H9 (cell line): ENCODE results near the gene RFPL2. TPM values are rescaled to one million over a fixed set of nuclear protein-coding genes. Genes with fewer than 3 reads are reported as not detected.

Experiments
- DNase-seq: peaks from one replicate; pipeline ENCODE4 v3.0.0-alpha.2; 2017
- H2AFZ ChIP-seq: one replicate; pipeline ENCODE4 v1.6.1; 2013; ENCODE audit warnings: mild to moderate bottlenecking, low read length, control low read depth, moderate library complexity
- H2AK5ac ChIP-seq: 2 replicates; pipeline ENCODE4 v1.6.1; 2013; ENCODE audit warnings: low read length, control low read depth, mixed read lengths; ENCODE audit not compliant: insufficient read length
- H2BK120ac ChIP-seq: one replicate; pipeline ENCODE4 v1.6.1; 2013; ENCODE audit warnings: low read depth, mild to moderate bottlenecking, low read length, control low read depth, inconsistent platforms; ENCODE audit not compliant: poor library complexity, severe bottlenecking
- H2BK12ac ChIP-seq: 2 replicates; pipeline ENCODE4 v1.6.1; 2013; ENCODE audit warnings: low read length, control low read depth, mixed read lengths, low read depth; ENCODE audit not compliant: insufficient read length
- H2BK15ac ChIP-seq: 2 replicates; pipeline ENCODE4 v1.6.1; 2013; ENCODE audit warnings: low read depth, low read length, control low read depth
- H2BK20ac ChIP-seq: one replicate; pipeline ENCODE4 v1.6.1; 2013; ENCODE audit warnings: low read depth, mild to moderate bottlenecking, low read length, control low read depth, inconsistent platforms; ENCODE audit not compliant: poor library complexity, severe bottlenecking
- H2BK5ac ChIP-seq: 2 replicates; pipeline ENCODE4 v1.6.1; 2013; ENCODE audit warnings: low read length, control low read depth, mixed read lengths; ENCODE audit not compliant: insufficient read length
- H3K14ac ChIP-seq: 2 replicates; pipeline ENCODE4 v1.6.1; 2013; ENCODE audit warnings: low read length, control low read depth; ENCODE audit not compliant: insufficient read depth
- H3K18ac ChIP-seq: 2 replicates; pipeline ENCODE4 v1.6.1; 2013; ENCODE audit warnings: low read depth, mild to moderate bottlenecking, mixed read lengths, low read length, control low read depth; ENCODE audit not compliant: insufficient read length
- H3K23ac ChIP-seq: 2 replicates; pipeline ENCODE4 v1.6.1; 2013; ENCODE audit warnings: low read length, control low read depth, mixed read lengths, low read depth; ENCODE audit not compliant: insufficient read length
- H3K23me2 ChIP-seq: 2 replicates; pipeline ENCODE4 v1.6.1; 2013; ENCODE audit warnings: low read depth, mild to moderate bottlenecking, mixed read lengths, low read length, control low read depth; ENCODE audit not compliant: insufficient read length, poor library complexity, severe bottlenecking
- H3K27ac ChIP-seq: 2 replicates; pipeline ENCODE4 v1.5.1; 2013; ENCODE audit warnings: low read length, control low read depth, mixed read lengths, low read depth; ENCODE audit not compliant: insufficient read length
- H3K27me3 ChIP-seq: 2 replicates; pipeline ENCODE4 v1.6.1; 2013; ENCODE audit warnings: low read length, control low read depth, inconsistent platforms; ENCODE audit not compliant: insufficient read depth
- H3K4ac ChIP-seq: 2 replicates; pipeline ENCODE4 v1.6.1; 2013; ENCODE audit warnings: low read depth, mild to moderate bottlenecking, control low read depth, inconsistent platforms, low read length, moderate library complexity
- H3K4me1 ChIP-seq: 2 replicates; pipeline ENCODE4 v1.6.1; 2013; ENCODE audit warnings: low read length, control low read depth, inconsistent platforms; ENCODE audit not compliant: insufficient read depth
- H3K4me2 ChIP-seq: 2 replicates; pipeline ENCODE4 v1.6.1; 2013; ENCODE audit warnings: low read length, control low read depth, mixed read lengths; ENCODE audit not compliant: insufficient read length, insufficient read depth
- H3K56ac ChIP-seq: 2 replicates; pipeline ENCODE4 v1.6.1; 2013; ENCODE audit warnings: low read depth, mild to moderate bottlenecking, mixed read lengths, low read length, control low read depth; ENCODE audit not compliant: insufficient read length
- H3K79me1 ChIP-seq: 2 replicates; pipeline ENCODE4 v1.6.1; 2013; ENCODE audit warnings: low read depth, mild to moderate bottlenecking, moderate library complexity, low read length, control low read depth, inconsistent platforms; ENCODE audit not compliant: insufficient read depth, poor library complexity, severe bottlenecking
- H3K79me2 ChIP-seq: 2 replicates; pipeline ENCODE4 v1.6.1; 2013; ENCODE audit warnings: low read length, control low read depth, inconsistent platforms; ENCODE audit not compliant: insufficient read depth
- H3K9ac ChIP-seq: 2 replicates; pipeline ENCODE4 v1.6.1; 2013; ENCODE audit warnings: low read length, control low read depth, mixed read lengths; ENCODE audit not compliant: insufficient read length; ENCODE audit errors: extremely low read depth
- H3K9me3 ChIP-seq: one replicate; pipeline ENCODE4 v1.6.1; 2013; ENCODE audit warnings: low read depth, low read length, inconsistent platforms; ENCODE audit not compliant: control insufficient read depth
- H3T11ph ChIP-seq: one replicate; pipeline ENCODE4 v1.6.1; 2013; ENCODE audit warnings: mild to moderate bottlenecking, low read length, control low read depth, inconsistent platforms
- H4K20me1 ChIP-seq: one replicate; pipeline ENCODE4 v1.6.1; 2013; ENCODE audit not compliant: control insufficient read depth, insufficient read length, insufficient read depth
- H4K5ac ChIP-seq: 2 replicates; pipeline ENCODE4 v1.6.1; 2013; ENCODE audit warnings: low read depth, mild to moderate bottlenecking, mixed read lengths, low read length, control low read depth; ENCODE audit not compliant: insufficient read length
- H4K8ac ChIP-seq: replicated peaks from 2 replicates; pipeline ENCODE4 v1.6.1; 2013; ENCODE audit warnings: low read length, control low read depth, mixed read lengths, low read depth; ENCODE audit not compliant: insufficient read length
- H4K91ac ChIP-seq: 2 replicates; pipeline ENCODE4 v1.6.1; 2013; ENCODE audit warnings: low read depth, mild to moderate bottlenecking, moderate library complexity, mixed read lengths, low read length, control low read depth; ENCODE audit not compliant: insufficient read length
- H3K27ac Mint-ChIP-seq, 3 experiments: 2 replicates in 2 of 3; 3 replicates in 1 of 3; pipeline ENCODE4 v1.8.0; 2020 to 2021; ENCODE audit warnings: mixed read lengths in 3 of 3, mild to moderate bottlenecking in 1 of 3, moderate library complexity in 1 of 3
- H3K27me3 Mint-ChIP-seq: 2 replicates; pipeline ENCODE4 v1.8.0; 2021; ENCODE audit warnings: low read depth, mild to moderate bottlenecking, moderate library complexity, mixed read lengths
- H3K36me3 Mint-ChIP-seq, 3 experiments: 2 replicates in 2 of 3; 3 replicates in 1 of 3; pipeline ENCODE4 v1.8.0; 2020 to 2021; ENCODE audit warnings: low read depth in 3 of 3, mixed read lengths in 3 of 3; ENCODE audit not compliant: insufficient read depth in 1 of 3
- H3K4me1 Mint-ChIP-seq, 2 experiments: 2 replicates each; pipeline ENCODE4 v1.8.0; 2020; ENCODE audit warnings: mixed read lengths in 2 of 2
- H3K4me3 Mint-ChIP-seq, 2 experiments: 2 replicates in 1 of 2; 3 replicates in 1 of 2; pipeline ENCODE4 v1.8.0; 2020 to 2021; ENCODE audit warnings: mild to moderate bottlenecking in 2 of 2, mixed read lengths in 2 of 2, moderate library complexity in 1 of 2
- H3K9me3 Mint-ChIP-seq, 2 experiments: 2 replicates in 1 of 2; 3 replicates in 1 of 2; pipeline ENCODE4 v1.8.0; 2020; ENCODE audit warnings: mild to moderate bottlenecking in 2 of 2, mixed read lengths in 2 of 2, moderate library complexity in 1 of 2
- WGBS: extraction: QIAGEN DNeasy Blood & Tissue Kit; methylation state at CpG from one replicate; pipeline ENCODE4 v1.1.7; 2013; ENCODE audit warnings: missing lambda C conversion rate, low lambda C conversion rate, mixed read lengths; ENCODE audit not compliant: insufficient read length; ENCODE audit errors: extremely low coverage; 5-methylcytosine and 5-hydroxymethylcytosine counted together
- total RNA-seq: library from RNA; stranded (reverse); gene quantifications from 2 replicates; pipeline ENCODE4 v1.2.1, GENCODE V29; 2021
- TF ChIP-seq, protein P1 (sequence below): fragments of 200-600 bp; sonication (generic); conservative IDR thresholded peaks from 3 replicates; pipeline ENCODE4 v1.8.0; 2021; ENCODE audit warnings: antibody characterized with exemption, mild to moderate bottlenecking

Gene RFPL2
- total RNA-seq, 1 experiment from 2014 or later, result not detected

DNA sequence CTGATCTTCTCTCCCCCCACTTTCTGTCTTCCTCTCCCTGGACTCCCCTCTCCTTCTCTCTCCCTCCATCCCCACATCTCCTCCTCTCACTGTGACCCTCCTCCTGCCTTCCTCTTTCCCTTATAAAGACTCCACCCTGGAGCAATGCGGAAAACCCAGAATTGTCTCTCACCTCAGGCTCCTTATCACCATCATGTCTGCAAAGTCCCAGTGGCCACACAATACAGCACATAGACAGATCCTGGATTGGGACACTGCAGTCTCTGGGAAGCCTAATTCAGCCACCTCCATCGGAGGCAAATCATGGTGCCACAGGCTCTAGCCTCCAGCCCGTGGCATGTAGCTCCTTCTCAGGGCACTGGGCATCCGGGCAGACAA, 2.7 kb downstream of the RFPL2 start:
- Histone ChIP-seq H3K56ac (no peak overlapping the region), H3K79me1 (no peaks in the 10 kb centered on the region), H4K91ac (no peak overlapping the region), H2BK15ac (no peak overlapping the region), H3T11ph (no peak overlapping the region), H3K23me2 (peaks cover 13% of the 10 kb centered on the region), H3K18ac (no peak overlapping the region), H3K27ac (no peak overlapping the region), H2AK5ac (no peak overlapping the region), H2BK120ac (no peak overlapping the region), H4K8ac (no peak overlapping the region), H4K20me1 (no peaks in the 10 kb centered on the region), H2BK5ac (no peak overlapping the region), H3K4ac (no peak overlapping the region), H3K4me1 (no peaks in the 10 kb centered on the region; the same call in 1 of the 2 replicates), H3K9me3 (no peaks in the 10 kb centered on the region), H3K27me3 (peaks cover 8% of the 10 kb centered on the region; the same call in 1 of the 2 replicates), H2BK12ac (no peak overlapping the region), H3K4me2 (no peak overlapping the region), H3K23ac (no peak overlapping the region), H3K9ac (no peak overlapping the region), H2BK20ac (no peak overlapping the region), H3K79me2 (no peaks in the 10 kb centered on the region), H4K5ac (no peak overlapping the region), H2AFZ (no peak overlapping the region), H3K14ac (no peak overlapping the region)
- no peak overlapping the region for H3K27ac Mint-ChIP-seq
- DNase-seq, result no peak
- H3K4me3 Mint-ChIP-seq, result no peak overlapping the region
- H3K9me3 Mint-ChIP-seq, result no peaks in the 10 kb centered on the region
- WGBS, result no CpG with 5 or more reads among the region's 4 CpGs
- H3K4me1 Mint-ChIP-seq, result peaks cover 20 to 39% of the 10 kb centered on the region in 2 experiments
- H3K27me3 Mint-ChIP-seq, result peaks cover 96% of the 10 kb centered on the region
- H3K36me3 Mint-ChIP-seq, result no peaks in the 10 kb centered on the region; a peak in 2 of 7 replicates
- TF ChIP-seq, protein P1, sequence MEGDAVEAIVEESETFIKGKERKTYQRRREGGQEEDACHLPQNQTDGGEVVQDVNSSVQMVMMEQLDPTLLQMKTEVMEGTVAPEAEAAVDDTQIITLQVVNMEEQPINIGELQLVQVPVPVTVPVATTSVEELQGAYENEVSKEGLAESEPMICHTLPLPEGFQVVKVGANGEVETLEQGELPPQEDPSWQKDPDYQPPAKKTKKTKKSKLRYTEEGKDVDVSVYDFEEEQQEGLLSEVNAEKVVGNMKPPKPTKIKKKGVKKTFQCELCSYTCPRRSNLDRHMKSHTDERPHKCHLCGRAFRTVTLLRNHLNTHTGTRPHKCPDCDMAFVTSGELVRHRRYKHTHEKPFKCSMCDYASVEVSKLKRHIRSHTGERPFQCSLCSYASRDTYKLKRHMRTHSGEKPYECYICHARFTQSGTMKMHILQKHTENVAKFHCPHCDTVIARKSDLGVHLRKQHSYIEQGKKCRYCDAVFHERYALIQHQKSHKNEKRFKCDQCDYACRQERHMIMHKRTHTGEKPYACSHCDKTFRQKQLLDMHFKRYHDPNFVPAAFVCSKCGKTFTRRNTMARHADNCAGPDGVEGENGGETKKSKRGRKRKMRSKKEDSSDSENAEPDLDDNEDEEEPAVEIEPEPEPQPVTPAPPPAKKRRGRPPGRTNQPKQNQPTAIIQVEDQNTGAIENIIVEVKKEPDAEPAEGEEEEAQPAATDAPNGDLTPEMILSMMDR, result no peak
